ENCODE data around the gene SLC4A4.

Gene SLC4A4

GRCh38 chr4:71474731-71475130, 135.9 kb downstream of the SLC4A4 start:
- no peak for DNase-seq

DNA sequence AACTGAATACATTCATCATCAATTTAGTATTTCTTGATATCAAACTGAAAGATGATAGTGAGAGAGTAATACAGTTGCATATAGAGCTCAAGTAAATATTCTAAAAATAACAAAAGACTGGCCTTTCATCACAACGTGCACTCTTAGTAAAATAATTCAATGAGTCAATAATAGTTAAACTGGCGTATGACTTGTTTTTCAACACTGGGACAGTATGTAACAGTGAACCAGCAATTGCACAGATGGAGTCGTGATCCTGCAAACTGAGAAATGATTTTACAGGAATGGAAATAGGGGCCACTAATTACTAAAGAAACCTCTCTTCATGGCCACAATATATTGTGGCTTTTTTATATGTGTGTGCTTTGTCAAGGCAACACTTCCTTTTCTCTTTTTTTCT, 137.4 kb downstream of the SLC4A4 start:
- DNase-seq, result no peak

DNA sequence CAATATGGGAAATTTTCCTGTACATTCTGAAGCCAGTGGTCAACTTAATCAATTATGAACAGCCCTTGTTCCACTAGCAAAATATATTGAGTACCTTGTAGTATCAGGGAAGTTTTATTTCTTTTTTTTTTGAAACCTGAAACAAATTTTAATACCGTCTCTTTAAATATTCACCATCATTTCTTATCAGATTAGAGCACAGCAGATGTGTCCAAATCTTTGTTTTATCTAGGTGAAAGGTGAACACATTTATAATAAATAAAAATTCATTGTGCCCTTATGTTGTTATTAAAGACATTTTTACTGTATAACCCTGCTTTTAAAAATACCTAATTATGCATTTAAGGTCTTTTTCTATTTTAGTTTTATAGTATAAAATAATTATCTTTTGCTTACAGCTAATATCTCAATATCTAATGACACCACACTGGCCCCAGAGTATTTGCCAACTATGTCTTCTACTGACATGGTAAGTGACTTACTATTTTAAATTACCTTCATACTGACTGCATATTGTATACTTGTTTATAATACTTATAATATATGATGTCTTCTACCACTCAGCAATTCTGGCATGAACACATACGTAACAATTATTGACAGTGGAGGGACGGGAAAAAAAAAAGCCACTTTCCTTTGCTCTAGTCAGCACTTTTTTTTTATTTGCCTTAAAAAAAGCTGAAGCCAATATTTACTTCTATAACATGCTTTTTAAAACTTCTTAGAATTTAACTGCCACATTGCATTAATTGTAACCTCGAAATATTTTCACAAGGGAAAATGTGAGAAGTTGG, 147.9 kb downstream of the SLC4A4 start:
- DNase-seq, result no peak

- no peak for DNase-seq
Observed at GRCh38 chr4:71487344-71487920, 148.6 kb downstream of the SLC4A4 start.

- DNase-seq, result no peak
Observed at GRCh38 chr4:71494539-71494938, 155.7 kb downstream of the SLC4A4 start.

DNA sequence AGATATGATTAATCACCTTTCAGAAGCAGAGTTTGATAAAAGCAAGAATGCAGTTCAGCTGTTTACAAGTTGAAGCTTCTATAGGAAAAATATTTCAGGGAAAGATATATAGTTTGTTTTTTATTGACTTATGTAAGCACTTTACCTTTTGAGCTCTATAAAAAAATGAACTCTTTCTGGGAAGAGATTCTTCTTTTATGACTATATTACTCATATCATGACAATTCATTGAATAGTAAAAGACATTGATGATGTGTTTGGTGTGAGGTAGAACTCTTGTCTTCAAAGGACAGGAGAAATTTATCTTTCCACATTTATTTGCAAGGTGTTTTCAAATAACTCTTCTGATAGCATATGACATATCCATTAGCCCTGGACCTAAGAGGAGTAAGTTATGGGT, 156.6 kb downstream of the SLC4A4 start:
- DNase-seq, result no peak

DNA sequence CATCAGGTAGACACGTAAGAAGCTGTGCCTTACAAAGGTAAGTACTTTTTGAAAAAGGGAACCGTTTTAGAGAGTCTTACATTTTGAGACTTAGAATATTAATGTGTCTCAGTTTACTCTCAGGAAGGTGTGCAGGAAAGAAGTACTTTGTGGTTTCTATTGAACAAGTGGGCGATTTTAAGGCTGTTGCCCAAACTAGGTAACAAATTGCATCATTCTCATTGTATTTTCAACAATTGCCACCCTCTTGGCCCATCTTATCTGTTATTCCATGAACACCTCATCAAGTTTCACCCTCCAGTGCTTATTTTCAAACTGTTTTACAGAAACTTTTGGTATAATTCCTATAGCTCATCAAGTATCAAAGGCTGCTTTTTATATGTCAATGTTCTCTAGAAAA, 158.3 kb downstream of the SLC4A4 start:
- DNase-seq, result no peak

GRCh38 chr4:71498002-71498401, 159.2 kb downstream of the SLC4A4 start:
- no peak for DNase-seq

DNA sequence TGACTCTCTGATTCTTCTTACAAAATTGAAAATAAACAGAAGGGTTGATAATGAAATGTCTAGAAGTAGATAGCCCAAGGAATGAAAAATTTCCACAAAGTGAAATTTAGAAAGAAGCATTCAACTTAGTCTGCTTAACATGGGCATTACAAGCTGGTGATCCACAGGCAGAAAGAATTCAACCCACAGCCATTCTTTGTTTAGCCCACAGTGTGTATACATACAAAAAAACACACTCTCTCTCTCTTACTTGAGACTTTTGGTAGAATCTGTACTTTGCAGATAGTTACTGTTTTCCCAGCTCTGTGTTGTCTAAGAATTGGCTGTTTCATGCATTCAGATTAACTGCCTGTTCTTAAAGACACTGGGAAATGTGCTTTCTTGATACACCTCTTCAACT, 159.8 kb downstream of the SLC4A4 start:
- DNase-seq, result no peak

- no peak for DNase-seq
Observed at GRCh38 chr4:71501992-71502391, 163.2 kb downstream of the SLC4A4 start.

- DNase-seq, result no peak
Observed at GRCh38 chr4:71518283-71518989, 179.6 kb downstream of the SLC4A4 start.

GRCh38 chr4:71520308-71520707, 181.5 kb downstream of the SLC4A4 start:
- DNase-seq, result no peak

GRCh38 chr4:71520850-71521249, 182.0 kb downstream of the SLC4A4 start:
- no peak for DNase-seq

DNA sequence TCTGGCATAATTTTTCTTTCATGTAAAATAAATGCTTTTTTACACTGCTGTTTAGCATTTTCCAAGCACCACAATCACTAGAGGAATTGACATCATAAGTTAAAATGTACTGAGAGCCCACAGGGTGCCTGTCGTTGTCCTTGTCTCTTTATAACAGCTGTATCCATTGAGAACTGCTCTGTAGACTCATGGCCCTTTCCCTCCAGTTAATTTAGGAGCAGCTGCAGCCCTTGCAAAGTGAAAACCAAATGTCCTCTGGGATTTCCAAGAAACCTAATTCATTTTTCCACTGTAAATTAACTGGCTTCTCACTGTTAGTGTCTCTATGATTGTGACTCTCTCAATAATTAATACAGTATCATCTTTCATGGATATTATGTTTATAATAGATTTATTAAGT, 185.9 kb downstream of the SLC4A4 start:
- no peak for DNase-seq

GRCh38 chr4:71526637-71527406, 188.0 kb downstream of the SLC4A4 start:
- DNase-seq, result no peak

- DNase-seq, result no peak
Observed at GRCh38 chr4:71532407-71532806, 193.6 kb downstream of the SLC4A4 start.

GRCh38 chr4:71533121-71533520, 194.3 kb downstream of the SLC4A4 start:
- DNase-seq, result no peak

GRCh38 chr4:71537551-71538065, 198.8 kb downstream of the SLC4A4 start:
- no peak for DNase-seq

- no peak for DNase-seq
Observed at GRCh38 chr4:71538528-71538927, 199.7 kb downstream of the SLC4A4 start.

DNA sequence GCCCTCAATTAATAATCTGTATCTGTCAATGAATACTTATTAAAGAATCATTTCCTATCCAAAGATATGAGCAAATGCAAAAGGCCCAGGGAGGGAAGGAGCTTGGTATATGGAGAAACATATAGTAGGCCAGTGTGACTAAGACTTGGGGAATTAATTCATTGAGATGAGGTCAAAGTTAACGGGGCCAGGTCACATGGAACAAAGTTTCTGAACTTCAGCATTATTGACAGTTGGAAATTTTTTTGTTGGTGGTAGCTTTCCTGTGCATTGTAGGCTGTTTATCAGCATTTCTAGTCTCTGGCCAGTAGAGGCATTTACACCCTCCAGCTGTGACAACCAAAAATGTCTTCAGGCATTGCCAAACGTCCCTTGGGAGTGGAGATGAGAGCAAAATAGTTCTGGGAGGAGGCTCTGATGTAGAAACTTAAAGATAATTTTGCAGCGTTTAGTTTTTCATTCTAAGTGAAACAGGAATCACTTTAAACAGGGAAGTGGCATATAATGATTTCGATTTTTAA, 202.0 kb downstream of the SLC4A4 start:
- DNase-seq, result no peak

DNA sequence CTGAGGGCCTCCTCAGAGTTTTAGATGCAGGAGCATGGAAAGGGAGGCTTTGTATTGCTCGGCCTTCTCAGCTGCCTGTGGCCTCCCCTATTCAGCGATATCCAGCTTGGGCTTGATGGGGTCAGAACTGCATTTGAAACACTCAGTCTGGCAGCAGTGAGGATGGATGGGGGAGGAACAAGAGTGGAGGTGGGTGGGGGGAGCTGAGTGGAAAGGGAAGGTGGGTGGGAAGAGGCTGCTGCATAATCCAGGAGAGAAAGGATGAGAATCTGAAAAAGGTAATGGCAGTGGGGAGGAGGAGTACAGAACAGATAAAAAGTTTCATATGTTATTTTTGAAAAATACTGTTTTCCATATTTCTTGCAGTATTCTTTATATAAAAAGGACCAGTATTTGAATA, 202.7 kb downstream of the SLC4A4 start:
- DNase-seq, result no peak

DNA sequence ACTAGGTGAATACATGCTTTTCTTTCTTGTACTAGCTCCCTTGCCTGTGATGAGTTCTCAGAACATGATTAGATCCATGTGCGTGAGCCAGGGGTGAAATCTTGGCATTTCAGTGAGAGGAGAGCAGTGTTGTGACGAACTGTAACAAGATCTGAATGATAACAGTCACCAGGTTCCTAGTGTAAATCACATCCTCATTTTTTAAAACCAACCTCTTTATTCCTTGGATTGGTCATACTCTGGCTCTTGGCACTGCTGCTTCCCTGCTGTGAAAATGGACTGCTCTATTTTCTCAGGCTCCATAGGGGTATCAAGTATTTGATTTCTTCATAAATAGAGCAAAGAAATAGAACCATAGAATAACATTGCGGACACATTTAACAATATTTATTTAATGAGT, 206.3 kb downstream of the SLC4A4 start:
- no peak for DNase-seq

All from CD4-positive, alpha-beta T cell treated with Interferon gamma for 1 hour (primary cell).